Measurements from ENCODE around the gene CTNNA3.

CTNNA3 gene

GRCh38 chr10:67098461-67098860 is 597.5 kb downstream of the CTNNA3 start:
- DNase-seq, result no peak

- no peak for DNase-seq
Observed at GRCh38 chr10:67095531-67095930, 600.5 kb downstream of the CTNNA3 start.

GRCh38 chr10:67088036-67088435 is 608.0 kb downstream of the CTNNA3 start:
- DNase-seq, result no peak

- DNase-seq, result no peak
Observed at GRCh38 chr10:67087135-67087425, 608.9 kb downstream of the CTNNA3 start.

GRCh38 chr10:67086327-67087134 is 609.5 kb downstream of the CTNNA3 start:
- DNase-seq, result no peak

GRCh38 chr10:67079126-67079525 is 616.9 kb downstream of the CTNNA3 start:
- DNase-seq, result no peak

- DNase-seq, result no peak
Observed at GRCh38 chr10:67077376-67077775, 618.6 kb downstream of the CTNNA3 start.

GRCh38 chr10:67076144-67076543 is 619.9 kb downstream of the CTNNA3 start:
- DNase-seq, result no peak

- DNase-seq, result no peak
Observed at GRCh38 chr10:67075491-67075971, 620.5 kb downstream of the CTNNA3 start.

- DNase-seq, result no peak
Observed at GRCh38 chr10:67072654-67073053, 623.3 kb downstream of the CTNNA3 start.

GRCh38 chr10:67050415-67050814 is 645.6 kb downstream of the CTNNA3 start:
- no peak for DNase-seq

GRCh38 chr10:67049988-67050387 is 646.0 kb downstream of the CTNNA3 start:
- no peak for DNase-seq

- DNase-seq, result no peak
Observed at GRCh38 chr10:67046507-67046906, 649.5 kb downstream of the CTNNA3 start.

- no peak for DNase-seq
Observed at GRCh38 chr10:67045404-67045803, 650.6 kb downstream of the CTNNA3 start.

GRCh38 chr10:67043041-67043440 is 653.0 kb downstream of the CTNNA3 start:
- DNase-seq, result no peak

- no peak for DNase-seq
Observed at GRCh38 chr10:67036808-67037207, 659.2 kb downstream of the CTNNA3 start.

- DNase-seq, result no peak
Observed at GRCh38 chr10:67033878-67034277, 662.1 kb downstream of the CTNNA3 start.

GRCh38 chr10:67022099-67022498 is 673.9 kb downstream of the CTNNA3 start:
- DNase-seq, result no peak

- no peak for DNase-seq
Observed at GRCh38 chr10:67017218-67017617, 678.8 kb downstream of the CTNNA3 start.

- no peak for DNase-seq
Observed at GRCh38 chr10:67015225-67015624, 680.8 kb downstream of the CTNNA3 start.

- DNase-seq, result no peak
Observed at GRCh38 chr10:67011981-67012380, 684.0 kb downstream of the CTNNA3 start.

- DNase-seq, result no peak
Observed at GRCh38 chr10:67011480-67011879, 684.5 kb downstream of the CTNNA3 start.

GRCh38 chr10:67005981-67006380 is 690.0 kb downstream of the CTNNA3 start:
- no peak for DNase-seq

GRCh38 chr10:67004690-67005089 is 691.3 kb downstream of the CTNNA3 start:
- no peak for DNase-seq
